ENCODE data around the gene GIT1.
A peak's percentile ranks its signal among the peaks of the same experiment; 100 is the strongest.

Gene GIT1

DNA sequence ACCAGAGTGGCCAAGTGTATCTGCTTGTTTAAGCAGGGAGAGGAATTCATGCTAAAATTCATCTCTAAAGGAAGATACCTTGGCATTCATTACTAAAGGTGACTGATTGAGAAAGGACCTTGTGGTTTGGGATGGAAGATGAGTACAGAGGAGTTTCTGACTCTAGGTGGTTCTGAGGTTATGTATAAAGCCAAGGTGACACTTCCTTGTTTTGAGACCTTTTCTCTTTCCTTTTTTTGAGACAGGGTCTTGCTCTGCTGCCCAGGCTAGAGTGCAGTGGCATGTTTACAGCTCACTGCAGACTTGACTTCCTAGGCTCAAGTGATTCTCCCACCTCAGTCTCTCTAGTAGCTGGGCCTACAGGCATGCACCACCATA lies 31.7 kb downstream of the GIT1 start:
- DNase-seq (no peak), ATAC-seq (replicated peaks) (peak; percentile 35)
- H3K4me1 Mint-ChIP-seq (ENCODE audit: low read depth in 2 of 2), result peaks cover 20 to 35% of the 10 kb centered on the region in 2 donors
- peaks cover 20% of the 10 kb centered on the region for H3K36me3 Mint-ChIP-seq (ENCODE audit: insufficient read depth)
- H3K4me3 Mint-ChIP-seq, result peak overlapping the region in 1 of 2 donors; percentile 12
- H3K27me3 Mint-ChIP-seq, result no peaks in the 10 kb centered on the region
- no peaks in the 10 kb centered on the region for H3K9me3 Mint-ChIP-seq
- H3K27ac Mint-ChIP-seq, result peak overlapping the region; percentile 76 to 81

DNA sequence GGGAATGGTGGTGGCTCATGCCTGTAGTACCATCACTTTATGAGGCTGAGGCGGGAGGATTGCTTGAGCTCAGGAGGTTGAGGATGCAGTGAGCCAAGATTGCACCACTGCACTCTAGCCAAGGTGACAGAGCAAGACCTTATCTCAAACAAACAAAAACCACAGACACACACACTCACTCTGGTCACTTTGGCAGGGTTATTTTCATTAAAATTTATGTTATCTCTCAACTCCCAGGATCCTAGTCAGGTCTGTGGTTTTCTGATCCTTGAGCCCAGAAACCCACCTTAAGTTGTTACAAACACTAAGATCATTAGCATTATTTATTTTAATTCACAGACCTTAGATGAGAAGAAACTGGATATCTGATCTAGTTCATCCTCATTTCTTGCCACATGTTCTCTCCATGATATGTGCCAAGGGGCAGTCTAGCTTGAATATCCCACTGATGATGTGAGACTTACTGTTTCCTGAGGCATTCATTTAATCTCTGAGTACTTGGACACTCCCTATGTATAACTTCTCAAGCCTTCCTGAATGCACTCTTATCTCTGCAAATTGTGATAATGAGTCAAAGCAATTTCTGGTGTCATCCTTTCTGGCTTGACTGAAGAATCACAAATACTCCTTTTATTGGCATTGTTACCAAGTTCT lies 32.2 kb downstream of the GIT1 start:
- H3K27ac Mint-ChIP-seq, result peak overlapping the region; percentile 76 to 81
- peak overlapping the region in 1 of 2 donors; percentile 12 for H3K4me3 Mint-ChIP-seq
- ATAC-seq (replicated peaks), result no peak
- no peaks in the 10 kb centered on the region for H3K27me3 Mint-ChIP-seq
- peaks cover 21% of the 10 kb centered on the region for H3K36me3 Mint-ChIP-seq (ENCODE audit: insufficient read depth)
- H3K4me1 Mint-ChIP-seq (ENCODE audit: low read depth in 2 of 2), result peaks cover 18 to 31% of the 10 kb centered on the region in 2 donors
- no peak for DNase-seq
- no peaks in the 10 kb centered on the region for H3K9me3 Mint-ChIP-seq

DNA sequence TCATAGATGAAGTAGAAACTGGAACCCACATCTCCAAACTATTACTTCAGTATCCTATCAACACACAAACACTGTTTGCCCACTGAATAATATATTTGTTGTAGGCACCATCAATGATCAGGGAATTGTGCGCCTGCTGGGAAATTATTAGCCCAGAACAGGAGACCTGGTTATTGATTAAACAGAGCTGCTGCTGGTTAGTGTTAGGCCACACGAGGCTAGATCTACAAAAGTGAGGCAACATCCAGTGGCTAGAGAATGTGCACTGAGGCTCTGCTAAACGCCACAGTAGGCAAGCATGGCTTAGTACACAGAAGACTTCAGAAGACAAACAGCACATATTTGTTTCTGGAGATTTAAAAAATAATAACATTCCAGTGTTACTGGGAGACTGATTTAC lies 33.6 kb downstream of the GIT1 start:
- Mint-ChIP-seq H3K9me3 (no peaks in the 10 kb centered on the region), H3K36me3 (ENCODE audit: insufficient read depth) (peaks cover 11% of the 10 kb centered on the region), H3K27me3 (no peaks in the 10 kb centered on the region), H3K4me1 (ENCODE audit: low read depth in 2 of 2) (peaks cover 18 to 24% of the 10 kb centered on the region in 2 donors), H3K4me3 (no peak overlapping the region), H3K27ac (no peak overlapping the region)
- DNase-seq, result no peak
- ATAC-seq (replicated peaks), result no peak

DNA sequence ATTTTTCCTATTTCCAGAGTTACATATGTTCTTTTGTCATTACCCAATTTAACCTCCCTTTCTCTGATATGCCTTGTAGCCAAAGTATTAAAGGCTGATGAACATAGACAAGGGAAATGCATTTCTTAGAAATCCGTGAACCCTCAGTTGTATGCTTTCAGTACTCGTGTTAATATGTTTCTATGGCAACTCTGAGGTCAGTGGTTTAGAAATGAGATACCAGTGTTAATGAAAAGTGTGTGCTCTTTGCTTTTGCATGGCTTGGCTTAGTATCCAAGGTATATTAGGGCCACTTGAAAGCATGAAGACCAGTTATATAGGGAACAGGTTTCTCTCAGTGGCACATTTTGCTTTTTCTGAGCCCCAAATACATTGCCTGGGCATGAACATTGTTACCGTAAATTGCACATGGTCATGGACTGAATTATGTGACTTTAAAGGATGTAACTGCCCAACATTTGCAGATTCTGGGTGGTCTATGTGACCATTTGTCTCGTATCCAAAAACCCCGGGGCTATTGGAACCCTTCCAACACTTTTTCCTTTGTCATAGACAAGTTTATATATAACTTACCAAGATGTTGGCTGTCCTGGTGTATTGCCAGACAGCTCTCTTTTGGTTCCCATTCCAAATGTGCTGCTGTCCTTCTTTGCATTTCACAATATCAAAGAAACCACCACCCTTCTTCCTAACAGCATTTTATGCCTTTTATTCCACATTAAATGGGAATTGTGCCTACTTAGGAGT lies 40.1 kb downstream of the GIT1 start:
- no peaks in the 10 kb centered on the region for H3K9me3 Mint-ChIP-seq
- H3K27ac Mint-ChIP-seq, result no peak overlapping the region
- H3K4me1 Mint-ChIP-seq (ENCODE audit: low read depth in 2 of 2), result peaks cover 6 to 22% of the 10 kb centered on the region in 2 donors
- DNase-seq (no peak), ATAC-seq (replicated peaks) (peak; percentile 73)
- H3K27me3 Mint-ChIP-seq, result no peaks in the 10 kb centered on the region
- H3K4me3 Mint-ChIP-seq, result no peak overlapping the region
- peaks cover 6% of the 10 kb centered on the region for H3K36me3 Mint-ChIP-seq (ENCODE audit: insufficient read depth)

DNA sequence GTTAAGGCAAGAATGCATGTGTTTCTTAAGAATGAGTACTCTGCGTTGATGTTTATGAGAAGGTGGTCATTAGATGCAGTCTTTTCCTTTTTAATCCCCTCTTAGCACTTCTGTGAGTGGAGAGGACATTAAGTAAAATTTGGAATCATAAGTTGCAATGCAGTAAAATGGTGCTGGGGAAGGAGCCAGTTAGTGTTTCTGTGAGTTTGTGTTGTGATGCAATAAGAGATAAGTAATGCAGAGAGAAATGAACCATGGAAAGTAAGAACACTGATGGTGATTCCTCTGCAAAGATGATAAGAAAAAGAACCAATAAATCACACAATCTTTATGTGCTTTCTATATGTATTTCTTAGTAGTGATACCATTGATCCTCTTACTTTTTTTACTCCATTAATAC lies 42.6 kb downstream of the GIT1 start:
- peaks cover 6 to 22% of the 10 kb centered on the region in 2 donors for H3K4me1 Mint-ChIP-seq (ENCODE audit: low read depth in 2 of 2)
- H3K36me3 Mint-ChIP-seq (ENCODE audit: insufficient read depth), result peaks cover 19% of the 10 kb centered on the region
- H3K4me3 Mint-ChIP-seq, result no peak overlapping the region
- no peak for ATAC-seq (replicated peaks)
- no peaks in the 10 kb centered on the region for H3K27me3 Mint-ChIP-seq
- DNase-seq, result no peak
- peak overlapping the region in 1 of 2 donors; percentile 66 for H3K27ac Mint-ChIP-seq
- no peaks in the 10 kb centered on the region for H3K9me3 Mint-ChIP-seq

DNA sequence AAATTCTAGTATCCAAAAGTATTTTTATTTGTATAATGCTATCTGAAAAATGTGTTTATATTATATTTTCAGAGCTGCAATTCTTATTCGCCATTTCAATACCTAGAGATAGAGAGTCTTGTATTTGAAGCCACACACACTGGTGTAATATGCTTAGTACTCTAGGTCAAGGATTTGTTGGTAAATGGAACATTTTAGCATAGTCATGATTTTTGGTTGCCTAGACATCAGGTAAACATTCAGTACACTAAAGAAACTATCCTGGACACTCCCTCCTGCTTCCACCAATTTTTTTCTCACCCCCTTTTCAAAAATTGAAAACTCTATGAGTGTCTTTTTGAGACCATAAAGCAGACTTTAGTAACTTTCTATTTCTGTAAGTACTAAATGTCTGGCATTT lies 43.4 kb downstream of the GIT1 start:
- Mint-ChIP-seq H3K9me3 (no peaks in the 10 kb centered on the region), H3K4me1 (ENCODE audit: low read depth in 2 of 2) (peaks cover 6 to 22% of the 10 kb centered on the region in 2 donors), H3K36me3 (ENCODE audit: insufficient read depth) (peaks cover 23% of the 10 kb centered on the region), H3K4me3 (no peak overlapping the region), H3K27ac (peak overlapping the region in 1 of 2 donors; percentile 66), H3K27me3 (no peaks in the 10 kb centered on the region)
- ATAC-seq (replicated peaks) (no peak), DNase-seq (no peak)

DNA sequence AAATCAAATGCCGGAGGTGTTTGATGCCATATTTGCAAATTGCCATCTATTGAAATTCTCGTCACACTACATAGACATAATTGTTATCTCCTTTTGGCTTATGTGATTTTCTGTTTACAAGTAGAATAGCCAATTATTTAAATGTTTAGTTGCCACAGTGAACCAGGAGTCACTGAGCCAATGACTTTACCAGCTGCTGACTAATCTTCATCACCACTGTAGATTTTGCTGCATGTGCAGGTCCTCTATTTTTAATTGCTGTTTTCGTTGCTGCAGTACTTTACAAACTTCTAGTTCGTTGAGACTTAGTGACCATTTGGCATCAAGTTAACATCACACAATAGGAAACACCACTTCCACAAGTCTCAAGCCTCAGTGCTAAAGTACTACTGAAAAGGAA lies 45.4 kb downstream of the GIT1 start:
- Mint-ChIP-seq H3K9me3 (no peaks in the 10 kb centered on the region), H3K27me3 (no peaks in the 10 kb centered on the region), H3K27ac (no peak overlapping the region), H3K4me3 (no peak overlapping the region), H3K36me3 (ENCODE audit: insufficient read depth) (peaks cover 43% of the 10 kb centered on the region), H3K4me1 (ENCODE audit: low read depth in 2 of 2) (peaks cover 3 to 13% of the 10 kb centered on the region in 2 donors)
- ATAC-seq (replicated peaks) (no peak), DNase-seq (no peak)

DNA sequence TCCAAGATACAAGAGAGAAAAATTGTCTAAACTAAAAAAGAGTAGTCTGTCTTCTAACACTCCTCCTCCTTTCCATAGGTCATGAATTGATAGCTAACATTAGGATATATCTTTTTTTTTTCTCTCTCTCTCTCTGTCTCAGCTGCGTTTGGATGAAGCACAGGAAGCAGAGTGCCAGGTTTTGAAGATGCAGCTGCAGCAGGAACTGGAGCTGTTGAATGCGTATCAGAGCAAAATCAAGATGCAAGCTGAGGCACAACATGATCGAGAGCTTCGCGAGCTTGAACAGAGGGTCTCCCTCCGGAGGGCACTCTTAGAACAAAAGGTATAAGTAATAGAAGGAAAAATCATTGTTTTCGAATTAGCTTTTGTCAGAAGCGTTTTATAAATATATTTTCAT lies 55.5 kb downstream of the GIT1 start:
- no peak for ATAC-seq (replicated peaks)
- H3K27ac Mint-ChIP-seq, result peak overlapping the region in 1 of 2 donors; percentile 25
- no peak overlapping the region for H3K4me3 Mint-ChIP-seq
- no peaks in the 10 kb centered on the region for H3K27me3 Mint-ChIP-seq
- H3K36me3 Mint-ChIP-seq (ENCODE audit: insufficient read depth), result peaks cover 76% of the 10 kb centered on the region
- no peak for DNase-seq
- H3K4me1 Mint-ChIP-seq (ENCODE audit: low read depth in 2 of 2), result no peaks in the 10 kb centered on the region
- no peaks in the 10 kb centered on the region for H3K9me3 Mint-ChIP-seq

DNA sequence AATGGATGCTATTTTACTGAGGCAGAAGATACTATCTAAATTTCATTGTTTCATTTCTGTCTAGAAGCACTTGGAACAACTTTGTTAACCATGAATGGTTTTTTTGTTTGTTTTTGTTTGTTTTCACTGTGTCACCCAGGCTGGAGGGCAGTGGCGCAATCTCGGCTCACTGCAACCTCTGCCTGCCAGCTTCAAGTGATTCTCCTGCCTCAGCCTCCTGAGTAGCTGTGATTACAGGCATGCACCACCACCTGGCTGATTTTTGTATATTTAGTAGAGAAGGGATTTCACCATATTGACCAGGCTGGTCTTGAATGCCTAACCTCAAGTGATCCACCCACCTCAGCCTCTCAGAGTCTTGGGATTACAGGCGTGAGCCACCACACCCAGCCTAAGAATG lies 63.1 kb downstream of the GIT1 start:
- H3K9me3 Mint-ChIP-seq, result no peaks in the 10 kb centered on the region
- no peak overlapping the region for H3K4me3 Mint-ChIP-seq
- DNase-seq (no peak), ATAC-seq (replicated peaks) (no peak)
- H3K27ac Mint-ChIP-seq, result peak overlapping the region in 1 of 2 donors; percentile 77
- H3K4me1 Mint-ChIP-seq (ENCODE audit: low read depth in 2 of 2), result no peaks in the 10 kb centered on the region
- peaks cover 77% of the 10 kb centered on the region for H3K36me3 Mint-ChIP-seq (ENCODE audit: insufficient read depth)
- no peaks in the 10 kb centered on the region for H3K27me3 Mint-ChIP-seq

DNA sequence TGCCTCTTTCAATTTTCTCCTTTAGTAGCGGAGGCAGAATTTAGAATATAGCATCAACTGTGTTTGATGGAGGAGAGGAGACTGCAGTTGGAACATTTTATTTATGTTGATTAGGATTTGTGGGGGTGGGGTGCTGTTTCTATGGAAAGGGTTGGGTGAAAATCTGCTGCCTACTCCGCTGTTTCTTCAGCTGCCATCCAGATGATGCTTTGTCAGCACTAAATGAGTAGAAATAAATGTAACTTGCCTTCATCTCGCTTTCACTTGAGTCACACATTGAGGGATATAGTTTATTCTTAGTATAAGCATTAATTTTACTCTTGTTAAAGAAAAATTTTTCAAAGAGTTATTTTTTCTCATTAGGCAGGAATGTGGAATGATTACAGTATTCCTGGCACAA lies 64.8 kb downstream of the GIT1 start:
- Mint-ChIP-seq H3K4me1 (ENCODE audit: low read depth in 2 of 2) (no peaks in the 10 kb centered on the region), H3K27me3 (no peaks in the 10 kb centered on the region), H3K27ac (no peak overlapping the region), H3K36me3 (ENCODE audit: insufficient read depth) (peaks cover 79% of the 10 kb centered on the region), H3K4me3 (no peak overlapping the region), H3K9me3 (no peaks in the 10 kb centered on the region)
- no peak for ATAC-seq (replicated peaks)
- no peak for DNase-seq
